Measurements from ENCODE around the gene CCND1.

DNA sequence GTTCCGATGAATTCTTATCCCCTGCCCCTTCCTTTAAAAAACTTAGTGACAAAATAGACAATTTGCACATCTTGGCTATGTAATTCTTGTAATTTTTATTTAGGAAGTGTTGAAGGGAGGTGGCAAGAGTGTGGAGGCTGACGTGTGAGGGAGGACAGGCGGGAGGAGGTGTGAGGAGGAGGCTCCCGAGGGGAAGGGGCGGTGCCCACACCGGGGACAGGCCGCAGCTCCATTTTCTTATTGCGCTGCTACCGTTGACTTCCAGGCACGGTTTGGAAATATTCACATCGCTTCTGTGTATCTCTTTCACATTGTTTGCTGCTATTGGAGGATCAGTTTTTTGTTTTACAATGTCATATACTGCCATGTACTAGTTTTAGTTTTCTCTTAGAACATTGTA lies 12.0 kb downstream of the CCND1 start:
- no peak for TF ChIP-seq POLR2A (IDR thresholded peaks at IDR 0.05)
- TF ChIP-seq, protein P1, sequence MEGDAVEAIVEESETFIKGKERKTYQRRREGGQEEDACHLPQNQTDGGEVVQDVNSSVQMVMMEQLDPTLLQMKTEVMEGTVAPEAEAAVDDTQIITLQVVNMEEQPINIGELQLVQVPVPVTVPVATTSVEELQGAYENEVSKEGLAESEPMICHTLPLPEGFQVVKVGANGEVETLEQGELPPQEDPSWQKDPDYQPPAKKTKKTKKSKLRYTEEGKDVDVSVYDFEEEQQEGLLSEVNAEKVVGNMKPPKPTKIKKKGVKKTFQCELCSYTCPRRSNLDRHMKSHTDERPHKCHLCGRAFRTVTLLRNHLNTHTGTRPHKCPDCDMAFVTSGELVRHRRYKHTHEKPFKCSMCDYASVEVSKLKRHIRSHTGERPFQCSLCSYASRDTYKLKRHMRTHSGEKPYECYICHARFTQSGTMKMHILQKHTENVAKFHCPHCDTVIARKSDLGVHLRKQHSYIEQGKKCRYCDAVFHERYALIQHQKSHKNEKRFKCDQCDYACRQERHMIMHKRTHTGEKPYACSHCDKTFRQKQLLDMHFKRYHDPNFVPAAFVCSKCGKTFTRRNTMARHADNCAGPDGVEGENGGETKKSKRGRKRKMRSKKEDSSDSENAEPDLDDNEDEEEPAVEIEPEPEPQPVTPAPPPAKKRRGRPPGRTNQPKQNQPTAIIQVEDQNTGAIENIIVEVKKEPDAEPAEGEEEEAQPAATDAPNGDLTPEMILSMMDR (IDR thresholded peaks at IDR 0.05), result no peak

All from right lobe of liver (tissue), 4 donors.